HG02840 (cell line): Measurements from ENCODE around the gene PSTPIP1.
"Not testable (repeated sequence)": the region's sequence is repeated elsewhere in the genome, so short reads cannot be mapped to it uniquely, and the experiment has no call there.

Experiments
- ATAC-seq: cut with Tn5 transposase; IDR thresholded peaks from one replicate; pipeline ENCODE4 v1.9.1; 2021; ENCODE audit warnings: mild to moderate bottlenecking, moderate library complexity, moderate number of reproducible peaks; ENCODE audit not compliant: unreplicated experiment, low FRiP score

The PSTPIP1 gene

DNA sequence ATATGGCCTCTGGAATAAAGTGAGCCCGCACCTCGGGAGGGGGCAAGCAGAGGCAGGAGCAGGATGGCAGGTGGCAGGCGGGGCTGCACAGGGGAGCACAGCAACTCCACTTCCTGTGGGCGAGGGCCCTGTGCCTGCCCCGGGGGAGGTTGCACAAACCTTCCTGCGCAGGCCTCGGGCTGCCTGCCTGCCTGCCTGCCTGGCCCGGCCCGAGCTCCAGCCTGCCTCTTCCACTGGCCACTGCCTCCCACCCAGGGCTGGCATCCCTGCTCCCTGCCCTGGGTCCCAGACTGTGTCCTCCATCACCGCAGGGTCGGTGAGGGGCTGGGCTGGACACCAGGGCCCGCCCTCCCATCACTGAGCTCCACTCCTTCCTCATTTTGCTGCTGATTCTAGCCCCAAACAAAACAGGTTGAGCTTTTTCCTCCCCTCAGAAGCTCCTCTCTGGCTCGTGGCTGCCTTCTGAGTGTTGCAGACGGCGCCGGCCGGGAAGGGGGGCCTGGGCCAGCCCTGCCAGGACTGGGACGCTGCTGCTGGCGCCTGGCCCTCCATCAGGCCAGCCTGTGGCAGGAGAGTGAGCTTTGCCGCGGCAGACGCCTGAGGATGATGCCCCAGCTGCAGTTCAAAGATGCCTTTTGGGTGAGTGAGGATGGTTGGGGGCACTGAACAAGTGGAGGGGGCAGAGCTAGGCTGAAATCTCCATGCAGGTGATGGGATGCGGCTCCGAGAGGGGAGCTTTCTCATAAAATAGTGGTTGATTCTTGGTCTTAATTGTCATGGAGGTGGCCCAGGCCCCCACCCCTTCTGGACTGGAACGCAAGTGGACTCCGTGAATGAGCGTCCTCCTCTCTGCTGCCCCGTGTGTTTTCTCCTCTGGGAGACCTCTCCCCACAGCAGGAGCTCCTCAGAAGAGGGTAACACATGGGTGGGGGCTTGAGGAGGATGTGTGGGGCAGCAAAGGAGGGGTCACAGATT, at the start of gene PSTPIP1:
Gene PSTPIP1, plus strand, starts transcription at position 156 of the 975 bp plus-strand sequence. Its CDS starts 448 bp downstream, at position 604.
- ATAC-seq, result no peak

DNA sequence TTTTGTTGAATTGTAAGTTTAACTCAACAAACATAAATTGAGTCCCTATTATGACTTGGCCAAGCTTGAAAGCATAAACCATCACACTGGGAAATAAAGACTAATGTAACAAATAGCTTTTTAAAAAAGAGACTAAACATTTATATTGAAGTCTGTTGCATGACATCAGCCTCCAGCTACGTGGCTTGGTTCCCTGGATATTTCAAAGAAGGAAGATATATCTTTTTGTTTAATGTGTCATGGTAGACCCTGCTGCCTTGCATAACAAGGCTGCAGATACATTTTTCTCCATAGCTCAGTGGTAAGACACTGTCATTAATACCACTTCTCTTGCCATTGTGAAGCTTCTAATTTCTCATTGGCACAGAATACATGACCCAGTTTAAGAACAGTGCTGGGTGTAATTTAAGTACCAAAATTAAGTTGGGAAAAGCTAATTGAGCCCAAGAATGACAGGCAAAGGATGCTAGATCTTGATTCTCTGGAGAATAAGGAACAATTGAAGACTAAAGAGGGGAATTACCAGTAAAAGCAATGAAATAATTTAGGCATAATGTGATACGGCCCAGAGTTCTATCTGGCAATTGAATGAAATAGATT, 49.3 kb upstream of the PSTPIP1 start:
- no peak for ATAC-seq

DNA sequence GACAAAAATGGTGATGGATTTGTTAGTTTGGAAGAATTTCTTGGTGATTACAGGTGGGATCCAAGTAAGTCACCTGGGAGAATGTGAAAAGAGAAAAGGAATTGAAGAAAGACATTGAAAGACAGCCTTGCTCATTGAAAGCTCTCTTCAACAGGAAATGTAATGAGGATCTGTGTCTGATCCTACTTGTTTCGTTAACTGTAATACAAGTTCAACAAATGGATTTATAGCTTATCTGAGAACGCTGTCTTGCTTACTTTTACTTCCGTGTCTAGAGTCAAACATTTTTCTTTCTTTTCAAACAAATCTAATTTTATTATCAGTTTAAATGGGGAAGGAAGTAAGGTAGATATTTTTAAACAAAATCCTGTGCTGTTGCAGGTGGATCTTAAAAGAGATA, 47.5 kb upstream of the PSTPIP1 start:
- ATAC-seq, result no peak

DNA sequence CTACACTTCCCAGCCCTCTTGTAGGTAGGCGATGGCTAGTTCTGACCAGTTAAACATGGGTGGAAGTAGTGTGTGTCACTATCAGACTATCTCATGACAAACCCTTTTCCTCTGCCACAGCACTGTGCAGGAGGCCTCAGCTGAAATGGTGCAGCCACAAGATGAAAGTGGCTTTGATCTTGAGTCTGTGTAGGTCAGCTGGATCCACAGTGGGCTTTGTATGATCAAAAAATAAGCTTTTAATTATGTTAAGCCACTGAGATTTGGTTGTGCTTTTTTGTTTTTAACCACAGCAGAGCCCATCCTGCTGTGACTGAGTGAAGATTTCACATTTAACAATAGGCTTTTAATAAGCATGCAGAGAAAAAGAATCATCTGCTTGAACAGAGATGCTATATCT, 43.7 kb upstream of the PSTPIP1 start:
- no peak for ATAC-seq

DNA sequence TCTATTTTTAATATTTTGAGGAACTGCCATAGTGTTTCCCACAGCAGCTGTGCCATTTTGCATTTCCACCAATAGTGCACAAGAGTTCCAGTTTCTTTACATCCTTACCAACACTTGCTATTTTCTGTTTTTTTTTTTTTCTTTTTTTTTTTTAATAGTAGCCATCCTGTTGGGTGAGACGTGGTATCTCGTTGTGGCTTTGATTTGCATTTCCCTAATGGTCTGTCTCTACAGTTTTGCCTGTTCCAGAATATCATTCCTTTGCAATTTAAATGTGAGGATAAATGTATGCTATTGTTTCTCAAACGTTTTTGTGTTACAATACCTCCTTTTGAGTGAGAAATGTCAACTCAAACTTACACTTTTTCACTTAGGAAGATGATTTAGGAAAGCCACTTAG, 41.0 kb upstream of the PSTPIP1 start:
- no peak for ATAC-seq

DNA sequence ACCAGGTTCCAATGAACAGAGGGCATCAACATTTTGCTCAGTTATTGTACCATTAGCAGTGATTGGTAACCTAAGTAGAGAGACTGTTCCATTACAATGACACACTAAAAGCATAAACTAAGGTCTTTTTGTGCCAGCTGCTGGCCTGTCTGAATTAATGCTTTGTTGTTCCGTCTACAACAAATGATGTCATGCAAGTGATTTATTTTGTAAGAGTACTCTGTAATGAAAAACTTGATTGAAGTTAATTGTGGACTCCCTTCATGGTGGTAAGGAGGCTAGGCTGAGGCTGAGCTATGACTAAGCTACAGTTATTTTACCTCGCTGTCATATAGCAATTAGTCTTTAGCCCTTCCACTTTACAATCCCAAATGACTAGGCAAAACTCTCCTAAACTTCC, 40.2 kb upstream of the PSTPIP1 start:
- no peak for ATAC-seq

DNA sequence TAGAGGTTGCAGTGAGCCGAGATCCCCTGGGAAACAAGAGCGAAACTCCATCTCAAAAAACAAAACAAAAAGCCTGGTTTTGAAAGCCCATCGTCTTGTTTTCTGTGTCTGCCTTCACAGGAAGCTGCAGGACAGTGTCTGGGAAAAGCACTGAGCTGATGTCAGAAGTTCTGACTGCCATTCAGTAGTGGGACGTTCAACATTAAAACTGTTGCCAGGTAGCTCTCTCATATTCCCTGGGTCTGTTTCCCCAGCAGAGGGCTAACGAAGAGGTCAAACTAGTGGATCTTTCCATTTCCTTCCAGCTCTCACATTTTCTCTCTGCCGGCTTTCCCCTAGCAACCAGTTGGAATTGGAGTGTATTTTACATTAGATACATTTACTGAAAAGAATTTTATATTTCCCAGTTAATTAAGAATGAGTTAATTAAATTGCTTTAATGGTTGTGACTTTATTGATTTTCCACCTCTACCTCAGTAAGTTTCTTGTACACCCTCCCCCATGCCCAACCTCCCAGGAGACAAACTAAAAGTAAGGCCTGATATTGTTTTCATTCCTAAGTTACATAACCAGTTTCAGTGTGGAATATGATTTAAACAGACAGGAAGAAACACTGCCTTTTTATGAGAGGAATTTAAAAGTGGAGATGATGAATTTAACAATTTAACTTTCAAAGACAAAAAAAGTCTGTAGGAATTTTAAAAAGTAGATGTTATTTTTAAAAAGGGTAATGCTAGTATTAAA, 33.5 kb upstream of the PSTPIP1 start:
- ATAC-seq, result no peak

DNA sequence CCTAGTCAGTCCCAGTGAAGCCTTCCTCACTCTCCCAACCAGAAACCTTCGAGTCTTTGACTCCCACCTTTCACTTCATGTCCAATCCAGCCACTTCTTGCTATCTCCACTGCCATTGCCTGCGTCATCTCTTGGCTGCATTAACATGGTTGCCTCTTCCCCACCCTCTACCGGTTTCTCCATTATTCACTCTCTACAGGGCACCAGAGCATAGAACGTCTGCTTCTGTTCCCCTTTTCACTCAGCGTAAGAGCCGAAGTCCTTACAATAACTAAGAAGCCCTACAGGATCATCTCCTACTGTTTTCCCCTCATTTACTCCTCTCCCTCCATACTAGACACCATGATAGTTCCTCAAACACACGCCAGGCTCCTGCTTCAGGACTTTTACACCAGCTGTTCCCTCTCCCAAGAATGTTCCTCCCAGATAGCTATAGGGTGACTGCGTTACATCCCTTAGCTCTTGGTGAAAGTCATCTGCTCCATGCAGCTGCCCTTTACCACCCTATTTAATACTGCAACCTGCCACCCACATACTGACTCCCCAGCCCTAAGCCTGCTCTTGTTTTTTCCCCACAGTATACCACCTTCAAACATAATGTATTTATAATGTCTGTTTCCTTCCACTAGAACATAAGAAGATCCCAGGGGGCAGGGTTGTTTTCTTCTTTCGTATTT, 32.5 kb upstream of the PSTPIP1 start:
- no peak for ATAC-seq

DNA sequence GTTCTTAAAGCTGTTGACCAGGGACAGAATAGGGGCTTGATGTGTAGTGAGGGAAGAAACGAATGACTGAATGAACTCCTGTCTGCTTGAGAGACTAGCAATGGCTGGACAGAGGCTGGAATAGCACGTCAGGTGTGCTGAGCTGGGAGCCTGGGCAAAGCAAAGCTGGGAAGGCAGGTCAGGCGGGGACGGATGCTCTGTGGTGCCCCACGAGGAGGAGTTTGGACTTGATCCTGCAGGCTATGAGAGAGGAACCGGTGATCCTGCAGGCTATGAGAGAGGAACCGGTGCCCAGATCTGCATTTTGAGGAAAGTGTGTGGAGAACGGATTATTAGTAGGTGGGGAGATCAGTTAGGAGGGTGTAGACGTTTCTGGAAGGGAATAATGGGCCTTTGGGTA, 31.3 kb upstream of the PSTPIP1 start:
- ATAC-seq, result no peak

DNA sequence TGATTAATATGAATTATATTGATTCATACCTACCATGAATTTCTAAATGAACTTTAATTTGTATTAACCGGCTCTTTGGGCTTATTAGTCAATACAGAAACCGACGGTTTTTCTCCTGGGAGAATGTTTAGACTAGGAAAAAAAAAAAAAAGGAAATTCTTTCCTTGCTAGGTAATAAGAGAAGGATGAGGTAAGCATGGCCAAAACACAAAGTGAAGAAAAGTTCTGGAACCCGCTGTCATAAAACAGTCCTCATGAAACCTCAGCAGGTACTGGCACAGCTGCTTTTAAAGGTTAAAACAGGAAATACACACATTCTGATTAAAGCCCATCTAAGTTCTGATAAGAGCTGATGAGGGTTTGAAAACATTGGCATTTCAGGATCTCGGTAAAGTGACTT, 30.8 kb upstream of the PSTPIP1 start:
- no peak for ATAC-seq

DNA sequence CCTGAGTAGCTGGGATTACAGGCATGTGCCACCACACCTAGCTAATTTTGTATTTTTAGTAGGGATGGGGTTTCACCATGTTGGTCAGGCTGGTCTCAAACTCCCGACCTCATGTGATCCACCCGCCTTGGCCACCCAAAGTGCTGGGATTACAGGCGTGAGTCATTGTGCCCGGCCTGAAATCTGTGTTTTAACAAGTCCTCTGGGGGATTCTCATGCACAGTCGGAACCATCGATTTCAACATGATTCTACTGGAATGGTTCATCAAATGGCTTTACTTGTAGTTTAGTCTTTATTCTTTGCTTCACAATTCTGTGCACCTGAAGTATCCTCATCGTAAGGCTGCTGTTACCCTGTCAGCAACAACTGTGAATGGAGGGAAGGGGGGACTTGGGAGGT, 28.9 kb upstream of the PSTPIP1 start:
- ATAC-seq, result not testable (repeated sequence)

DNA sequence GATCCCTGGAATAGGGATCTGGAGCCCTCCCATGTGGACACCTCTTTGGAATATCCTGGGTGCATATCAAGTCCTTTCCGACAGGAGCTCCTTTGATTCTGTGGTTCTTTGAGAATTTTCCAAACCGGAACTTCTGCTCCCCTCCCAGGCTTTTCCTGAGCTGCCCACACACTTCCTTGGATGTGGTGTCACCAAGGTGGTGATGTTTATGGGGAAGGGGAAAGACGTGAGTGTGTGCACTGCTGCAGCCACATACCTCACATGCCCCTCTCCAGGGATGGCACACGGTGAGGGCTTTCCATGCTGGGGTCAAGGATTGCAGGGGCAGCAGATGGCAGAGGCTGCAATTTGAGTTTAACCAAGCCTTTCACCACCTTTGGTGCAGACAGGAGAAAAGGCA, 27.9 kb upstream of the PSTPIP1 start:
- ATAC-seq, result no peak

DNA sequence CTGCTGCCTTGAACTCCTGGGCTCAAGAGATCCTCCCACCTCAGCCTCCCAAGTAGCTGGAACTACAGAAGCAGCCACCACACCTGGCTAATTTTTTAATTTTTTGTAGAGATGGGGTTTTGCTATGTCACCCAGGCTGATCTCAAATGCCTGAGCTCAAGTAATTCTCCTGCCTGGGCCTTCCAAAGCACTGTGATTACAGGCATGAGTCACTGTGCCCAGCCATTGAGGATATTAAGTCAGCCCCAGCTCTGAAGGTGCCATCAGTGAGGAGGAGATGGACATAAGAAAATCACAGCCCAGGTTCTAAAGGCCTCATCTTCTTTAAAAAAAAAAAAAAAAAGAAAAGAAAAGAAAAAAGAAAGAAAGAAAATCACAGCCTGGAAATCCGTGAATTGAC, 26.6 kb upstream of the PSTPIP1 start:
- ATAC-seq, result no peak

DNA sequence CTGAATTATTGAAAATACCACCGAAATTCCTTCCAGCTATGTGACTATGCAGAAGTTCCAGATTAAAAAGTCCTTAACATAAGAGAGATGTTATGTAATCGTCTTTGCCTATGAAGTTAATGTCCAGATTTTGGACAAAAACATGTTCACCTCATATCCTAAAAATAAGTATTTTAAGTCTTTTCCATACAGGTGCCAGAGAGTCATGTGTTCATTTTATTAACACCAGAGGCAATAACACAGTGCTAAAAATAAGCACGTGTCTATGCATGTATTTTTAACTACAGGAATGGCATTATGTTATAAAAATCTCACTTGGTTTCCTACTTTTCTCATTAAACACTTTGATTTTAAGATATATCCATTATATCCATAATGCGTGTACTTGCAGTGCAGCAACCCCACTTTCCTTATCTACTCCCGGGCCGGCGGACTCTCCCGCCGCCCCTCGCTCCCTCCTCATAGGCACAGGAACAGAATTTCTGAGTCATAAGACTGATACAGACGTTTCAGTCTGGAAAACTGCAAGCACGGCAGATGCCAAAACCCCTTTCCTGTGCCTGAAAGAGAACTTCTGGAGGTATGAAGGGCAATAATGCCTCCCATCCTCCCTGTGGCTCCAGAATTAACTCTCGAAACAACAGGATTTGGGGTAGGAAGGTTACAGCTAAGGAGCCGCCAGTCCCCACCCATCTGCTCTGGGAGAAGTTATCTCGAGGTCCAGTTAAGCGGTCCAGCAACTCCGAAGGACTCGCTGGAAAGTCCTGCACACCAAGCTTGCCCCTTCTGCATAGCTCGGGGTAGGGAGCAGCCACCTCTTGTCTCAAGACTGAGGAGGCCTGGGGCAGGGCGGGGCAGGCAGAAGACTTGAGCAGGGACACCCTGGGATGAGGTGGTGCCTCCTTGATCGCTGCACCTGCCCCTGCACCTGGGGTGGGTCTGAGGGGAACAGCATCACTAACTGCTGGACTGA, 22.3 kb upstream of the PSTPIP1 start:
- no peak for ATAC-seq

DNA sequence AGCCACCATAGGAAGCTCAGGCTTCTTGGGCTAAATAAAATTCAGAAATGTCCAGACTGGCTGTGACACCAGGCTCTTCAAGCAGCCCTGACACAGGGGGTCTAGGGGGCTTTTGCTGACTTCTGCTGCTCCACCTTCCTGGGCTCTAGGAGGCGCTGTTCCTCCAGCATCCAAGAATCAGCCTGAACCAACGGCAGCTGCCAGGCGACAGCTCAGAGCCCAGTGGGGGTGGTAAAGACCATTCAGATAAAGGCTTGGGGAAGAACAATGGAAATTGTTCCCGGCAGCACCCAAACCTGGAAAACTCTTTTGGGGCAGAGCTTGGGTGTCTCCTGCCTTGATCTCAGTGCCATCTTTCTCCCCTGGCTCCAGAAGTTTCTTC, 21.6 kb upstream of the PSTPIP1 start:
- no peak for ATAC-seq

DNA sequence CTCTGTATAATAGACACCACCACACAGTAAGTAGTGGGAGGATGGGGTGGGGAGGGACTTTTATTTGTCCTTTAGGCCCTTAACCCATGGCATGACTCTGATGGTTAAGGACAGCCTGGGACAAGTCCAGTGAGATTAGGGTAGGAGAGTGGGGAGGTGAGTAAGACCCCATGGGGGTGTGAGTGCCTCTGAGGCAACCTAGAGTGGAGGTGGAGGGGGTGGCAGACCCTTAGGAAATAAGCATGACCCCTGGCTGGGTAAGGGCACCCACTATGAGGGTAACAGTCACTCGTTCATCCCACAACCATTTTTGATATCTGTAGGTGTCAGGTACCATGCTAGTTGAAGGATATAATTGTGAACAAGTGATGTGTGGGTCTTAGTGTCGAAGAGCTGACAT, 21.0 kb upstream of the PSTPIP1 start:
- ATAC-seq, result no peak

DNA sequence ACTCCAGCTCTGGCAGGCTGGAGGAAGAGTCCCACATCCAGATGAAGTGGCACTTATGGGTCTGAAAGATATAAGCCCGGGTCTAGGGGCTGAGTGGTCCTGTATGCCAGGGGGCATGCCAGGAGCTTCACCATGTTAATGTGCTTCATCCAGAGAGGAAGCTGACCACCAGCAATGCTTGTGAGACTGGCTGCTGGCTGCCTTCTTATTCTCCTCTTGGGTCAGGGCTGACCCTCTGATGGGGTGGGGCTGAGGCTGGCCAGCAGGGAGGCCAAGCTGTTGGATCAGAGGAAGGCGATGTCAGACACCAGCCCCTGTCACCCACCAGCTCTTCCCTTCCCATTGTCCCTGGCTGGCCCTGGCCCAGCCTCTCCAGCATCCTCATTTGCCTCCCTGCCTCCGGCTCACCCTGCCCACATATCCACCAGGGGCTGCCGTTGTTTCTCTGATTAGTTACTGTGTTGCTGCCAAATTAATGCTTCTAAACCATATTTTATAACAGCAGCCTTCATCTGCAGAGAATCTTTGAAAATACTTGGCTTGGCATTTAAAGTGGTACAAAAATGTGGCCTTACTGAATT, 20.4 kb upstream of the PSTPIP1 start:
- no peak for ATAC-seq

DNA sequence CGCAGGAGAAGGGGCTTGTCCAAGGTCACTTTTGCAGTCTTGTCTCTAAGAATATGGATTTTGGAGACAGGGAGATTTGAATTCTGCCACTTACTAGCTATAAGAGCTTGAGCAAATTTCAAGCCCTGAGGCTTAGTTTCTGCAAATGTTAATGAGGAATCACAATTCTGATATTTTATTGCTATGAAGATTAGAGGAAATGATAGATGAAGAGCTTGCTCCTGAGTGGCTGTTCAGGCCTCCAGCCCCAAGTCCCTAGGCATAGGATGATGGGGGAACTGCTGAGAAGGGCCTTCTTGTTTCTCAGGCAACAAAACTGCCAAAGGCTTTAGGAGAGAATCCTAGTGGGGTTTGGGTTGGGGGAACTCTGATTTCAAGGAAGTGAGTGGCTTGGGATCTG, 18.8 kb upstream of the PSTPIP1 start:
- ATAC-seq, result no peak

DNA sequence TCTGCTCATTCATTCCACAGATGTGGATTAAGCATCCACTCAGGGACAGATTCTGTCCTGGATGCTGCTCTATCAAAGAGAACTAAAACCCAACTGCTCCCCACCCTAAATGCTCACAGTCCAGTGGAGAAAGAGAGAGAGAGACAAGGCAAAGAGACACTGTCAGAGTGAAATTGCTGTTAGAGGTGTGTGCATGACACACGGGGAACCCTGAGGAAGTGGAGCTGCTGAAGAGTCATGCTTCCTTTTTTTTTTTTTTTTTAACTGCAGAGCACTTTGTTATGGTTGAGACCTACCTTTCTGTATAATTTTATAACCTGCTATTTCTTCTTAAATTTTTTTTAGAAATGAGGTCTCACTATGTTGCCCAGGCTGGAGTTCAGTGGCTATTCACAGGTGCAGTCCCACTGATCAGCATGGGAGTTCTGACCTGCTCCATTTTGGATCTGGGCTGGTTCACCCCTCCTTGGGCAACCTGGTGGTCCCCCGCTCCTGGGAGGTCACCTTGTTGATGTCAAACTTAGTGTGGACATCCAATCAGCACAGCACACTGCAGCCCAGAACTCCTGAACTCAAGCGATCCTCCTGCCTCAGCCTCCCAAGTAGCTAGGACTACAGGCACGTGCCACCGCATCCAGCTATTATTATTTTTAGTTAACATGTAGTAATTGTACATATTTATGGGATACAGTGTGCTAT, 18.2 kb upstream of the PSTPIP1 start:
- no peak for ATAC-seq
